GM23248 (cell line): Measurements from ENCODE around the gene CTIF.
"Not testable (repeated sequence)": the region's sequence is repeated elsewhere in the genome, so short reads cannot be mapped to it uniquely, and the experiment has no call there.

ENCODE experiments used
- EZH2 ChIP-seq: fragments of 200-600 bp; sonication (generic); IDR thresholded peaks from 2 replicates; pipeline ENCODE4 v1.6.1; 2018; ENCODE audit warnings: antibody characterized with exemption, mild to moderate bottlenecking; ENCODE audit not compliant: insufficient read depth, poor library complexity, severe bottlenecking
- EZH2phosphoT487 ChIP-seq: fragments of 200-600 bp; sonication (generic); IDR thresholded peaks from 2 replicates; pipeline ENCODE4 v1.6.1; 2018; ENCODE audit warnings: antibody characterized with exemption, moderate library complexity, mild to moderate bottlenecking, low read depth; ENCODE audit not compliant: insufficient read depth

DNA sequence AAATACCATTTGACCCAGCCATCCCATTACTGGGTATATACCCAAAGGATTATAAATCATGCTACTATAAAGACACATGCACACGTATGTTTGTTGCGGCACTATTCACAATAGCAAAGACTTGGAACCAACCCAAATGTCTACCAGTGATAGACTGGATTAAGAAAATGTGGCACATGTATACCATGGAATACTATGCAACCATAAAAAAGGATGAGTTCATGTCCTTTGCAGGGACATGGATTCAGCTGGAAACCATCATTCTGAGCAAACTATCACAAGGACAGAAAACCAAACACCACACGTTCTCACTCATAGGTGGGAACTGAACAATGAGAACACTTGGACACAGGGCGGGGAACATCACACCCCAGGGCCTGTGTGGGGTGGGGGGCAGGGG lies 115.8 kb downstream of the CTIF start:
- not testable (repeated sequence) for TF ChIP-seq EZH2, EZH2phosphoT487
